ENCODE data around the gene C1orf50. TPM values are rescaled to one million over a fixed set of nuclear protein-coding genes. Genes with fewer than 3 reads are reported as not detected.

The C1orf50 gene
- total RNA-seq, 2 donors from 2014 or later: 2.0 to 2.1 TPM

GRCh38 chr1:42821690-42822089 is 54.6 kb downstream of the C1orf50 start:
- DNase-seq (no peak), ATAC-seq (no peak)
- no peak overlapping the region for H3K4me3 ChIP-seq
- WGBS, 2 donors: 94% methylated on average over 2 of the region's 2 CpGs
- intact Hi-C loops (cut with DNase I): no loop called here
- H3K27ac ChIP-seq: no peak overlapping the region
- no peaks in the 10 kb centered on the region for H3K36me3 ChIP-seq (replicated peaks in 1 of 2; ENCODE audit: insufficient read depth in 1 of 2, low read depth in 2 of 2)
- TF ChIP-seq POLR2A (IDR thresholded peaks at IDR 0.05): no peak
- TF ChIP-seq CTCF (IDR thresholded peaks at IDR 0.05): no peak
- peaks cover 9% of the 10 kb centered on the region for H3K4me1 ChIP-seq
- H3K9me3 ChIP-seq: no peaks in the 10 kb centered on the region
- no peaks in the 10 kb centered on the region for H3K27me3 ChIP-seq

- ATAC-seq (no peak), DNase-seq (no peak)
- WGBS, 2 donors: 43 to 45% methylated on average over 2 of the region's 2 CpGs
- Histone ChIP-seq H3K4me1 (peaks cover 3% of the 10 kb centered on the region), H3K9me3 (no peaks in the 10 kb centered on the region), H3K27ac (no peak overlapping the region), H3K4me3 (no peak overlapping the region), H3K27me3 (no peaks in the 10 kb centered on the region), H3K36me3 (replicated peaks in 1 of 2; ENCODE audit: insufficient read depth in 1 of 2, low read depth in 2 of 2) (no peaks in the 10 kb centered on the region)
- no peak for TF ChIP-seq CTCF (IDR thresholded peaks at IDR 0.05)
- TF ChIP-seq POLR2A (IDR thresholded peaks at IDR 0.05): no peak
- intact Hi-C loops (cut with DNase I): no loop called here
Measured at GRCh38 chr1:42822800-42823392, 55.8 kb downstream of the C1orf50 start.

GRCh38 chr1:42824481-42825035 is 57.5 kb downstream of the C1orf50 start:
- Histone ChIP-seq H3K9me3 (no peaks in the 10 kb centered on the region), H3K36me3 (replicated peaks in 1 of 2; ENCODE audit: insufficient read depth in 1 of 2, low read depth in 2 of 2) (no peaks in the 10 kb centered on the region), H3K27me3 (no peaks in the 10 kb centered on the region), H3K27ac (no peak overlapping the region), H3K4me1 (no peaks in the 10 kb centered on the region), H3K4me3 (no peak overlapping the region)
- 87 to 92% methylated on average over 4 of the region's 4 CpGs for WGBS, 2 donors
- intact Hi-C loops (cut with DNase I): no loop called here
- TF ChIP-seq POLR2A (IDR thresholded peaks at IDR 0.05): no peak
- TF ChIP-seq CTCF (IDR thresholded peaks at IDR 0.05): no peak
- no peak for DNase-seq
- no peak for ATAC-seq

GRCh38 chr1:42825036-42825851 is 58.2 kb downstream of the C1orf50 start:
- DNase-seq (no peak), ATAC-seq (no peak)
- no peaks in the 10 kb centered on the region for H3K9me3 ChIP-seq
- no peak overlapping the region for H3K27ac ChIP-seq
- WGBS, 2 donors: 82 to 83% methylated on average over 10 of the region's 10 CpGs
- H3K27me3 ChIP-seq: no peaks in the 10 kb centered on the region
- TF ChIP-seq CTCF (IDR thresholded peaks at IDR 0.05) (no peak), POLR2A (IDR thresholded peaks at IDR 0.05) (no peak)
- no peaks in the 10 kb centered on the region for H3K4me1 ChIP-seq
- no peak overlapping the region for H3K4me3 ChIP-seq
- no peaks in the 10 kb centered on the region for H3K36me3 ChIP-seq (replicated peaks in 1 of 2; ENCODE audit: insufficient read depth in 1 of 2, low read depth in 2 of 2)
- intact Hi-C loops (cut with DNase I): no loop called here

Other genes starting within 250 kb of the C1orf50 start
- 1 to 10 TPM; 4.6 to 7.8 TPM for gene PPIH, start 108.8 kb upstream of the C1orf50 start, total RNA-seq
- 100 to 1,000 TPM; 131 to 170 TPM for gene YBX1, start 84.8 kb upstream of the C1orf50 start, total RNA-seq
- not detected for gene CLDN19, start 27.0 kb upstream of the C1orf50 start, total RNA-seq
- gene P3H1, start 221 bp upstream of the C1orf50 start, total RNA-seq: 10 to 100 TPM; 16.9 to 34.9 TPM
- not detected for gene TMEM269, start 17.7 kb downstream of the C1orf50 start, total RNA-seq
- gene ERMAP, start 49.9 kb downstream of the C1orf50 start, total RNA-seq: 10 to 100 TPM in 1 of 2 donors, 1 to 10 TPM in 1; 8.8 to 11.9 TPM
- 10 to 100 TPM; 12.2 to 12.5 TPM for gene SVBP, start 50.1 kb downstream of the C1orf50 start, total RNA-seq
- gene ZNF691, start 79.4 kb downstream of the C1orf50 start, total RNA-seq: 10 to 100 TPM in 1 of 2 donors, 1 to 10 TPM in 1; 6.7 to 12.9 TPM
- 10 to 100 TPM in 1 of 2 donors, 1 to 10 TPM in 1; 4.2 to 13.2 TPM for gene SLC2A1, start 191.6 kb downstream of the C1orf50 start, total RNA-seq

All from body of pancreas (tissue), 4 donors.